H9 (cell line): ENCODE measurements around the gene ALDH1B1. TPM values are rescaled to one million over a fixed set of nuclear protein-coding genes. Genes with fewer than 3 reads are reported as not detected.

Experiments
- DNase-seq: peaks from one replicate; pipeline ENCODE4 v3.0.0-alpha.2; 2017
- H2AFZ ChIP-seq: one replicate; pipeline ENCODE4 v1.6.1; 2013; ENCODE audit warnings: mild to moderate bottlenecking, low read length, control low read depth, moderate library complexity
- H2AK5ac ChIP-seq: 2 replicates; pipeline ENCODE4 v1.6.1; 2013; ENCODE audit warnings: low read length, control low read depth, mixed read lengths; ENCODE audit not compliant: insufficient read length
- H2BK120ac ChIP-seq: one replicate; pipeline ENCODE4 v1.6.1; 2013; ENCODE audit warnings: low read depth, mild to moderate bottlenecking, low read length, control low read depth, inconsistent platforms; ENCODE audit not compliant: poor library complexity, severe bottlenecking
- H2BK12ac ChIP-seq: 2 replicates; pipeline ENCODE4 v1.6.1; 2013; ENCODE audit warnings: low read length, control low read depth, mixed read lengths, low read depth; ENCODE audit not compliant: insufficient read length
- H2BK15ac ChIP-seq: 2 replicates; pipeline ENCODE4 v1.6.1; 2013; ENCODE audit warnings: low read depth, low read length, control low read depth
- H2BK20ac ChIP-seq: one replicate; pipeline ENCODE4 v1.6.1; 2013; ENCODE audit warnings: low read depth, mild to moderate bottlenecking, low read length, control low read depth, inconsistent platforms; ENCODE audit not compliant: poor library complexity, severe bottlenecking
- H2BK5ac ChIP-seq: 2 replicates; pipeline ENCODE4 v1.6.1; 2013; ENCODE audit warnings: low read length, control low read depth, mixed read lengths; ENCODE audit not compliant: insufficient read length
- H3K14ac ChIP-seq: 2 replicates; pipeline ENCODE4 v1.6.1; 2013; ENCODE audit warnings: low read length, control low read depth; ENCODE audit not compliant: insufficient read depth
- H3K18ac ChIP-seq: 2 replicates; pipeline ENCODE4 v1.6.1; 2013; ENCODE audit warnings: low read depth, mild to moderate bottlenecking, mixed read lengths, low read length, control low read depth; ENCODE audit not compliant: insufficient read length
- H3K23ac ChIP-seq: 2 replicates; pipeline ENCODE4 v1.6.1; 2013; ENCODE audit warnings: low read length, control low read depth, mixed read lengths, low read depth; ENCODE audit not compliant: insufficient read length
- H3K23me2 ChIP-seq: 2 replicates; pipeline ENCODE4 v1.6.1; 2013; ENCODE audit warnings: low read depth, mild to moderate bottlenecking, mixed read lengths, low read length, control low read depth; ENCODE audit not compliant: insufficient read length, poor library complexity, severe bottlenecking
- H3K27ac ChIP-seq: 2 replicates; pipeline ENCODE4 v1.5.1; 2013; ENCODE audit warnings: low read length, control low read depth, mixed read lengths, low read depth; ENCODE audit not compliant: insufficient read length
- H3K27me3 ChIP-seq: 2 replicates; pipeline ENCODE4 v1.6.1; 2013; ENCODE audit warnings: low read length, control low read depth, inconsistent platforms; ENCODE audit not compliant: insufficient read depth
- H3K4ac ChIP-seq: 2 replicates; pipeline ENCODE4 v1.6.1; 2013; ENCODE audit warnings: low read depth, mild to moderate bottlenecking, control low read depth, inconsistent platforms, low read length, moderate library complexity
- H3K4me1 ChIP-seq: 2 replicates; pipeline ENCODE4 v1.6.1; 2013; ENCODE audit warnings: low read length, control low read depth, inconsistent platforms; ENCODE audit not compliant: insufficient read depth
- H3K4me2 ChIP-seq: 2 replicates; pipeline ENCODE4 v1.6.1; 2013; ENCODE audit warnings: low read length, control low read depth, mixed read lengths; ENCODE audit not compliant: insufficient read length, insufficient read depth
- H3K56ac ChIP-seq: 2 replicates; pipeline ENCODE4 v1.6.1; 2013; ENCODE audit warnings: low read depth, mild to moderate bottlenecking, mixed read lengths, low read length, control low read depth; ENCODE audit not compliant: insufficient read length
- H3K79me1 ChIP-seq: 2 replicates; pipeline ENCODE4 v1.6.1; 2013; ENCODE audit warnings: low read depth, mild to moderate bottlenecking, moderate library complexity, low read length, control low read depth, inconsistent platforms; ENCODE audit not compliant: insufficient read depth, poor library complexity, severe bottlenecking
- H3K79me2 ChIP-seq: 2 replicates; pipeline ENCODE4 v1.6.1; 2013; ENCODE audit warnings: low read length, control low read depth, inconsistent platforms; ENCODE audit not compliant: insufficient read depth
- H3K9ac ChIP-seq: 2 replicates; pipeline ENCODE4 v1.6.1; 2013; ENCODE audit warnings: low read length, control low read depth, mixed read lengths; ENCODE audit not compliant: insufficient read length; ENCODE audit errors: extremely low read depth
- H3K9me3 ChIP-seq: one replicate; pipeline ENCODE4 v1.6.1; 2013; ENCODE audit warnings: low read depth, low read length, inconsistent platforms; ENCODE audit not compliant: control insufficient read depth
- H3T11ph ChIP-seq: one replicate; pipeline ENCODE4 v1.6.1; 2013; ENCODE audit warnings: mild to moderate bottlenecking, low read length, control low read depth, inconsistent platforms
- H4K20me1 ChIP-seq: one replicate; pipeline ENCODE4 v1.6.1; 2013; ENCODE audit not compliant: control insufficient read depth, insufficient read length, insufficient read depth
- H4K5ac ChIP-seq: 2 replicates; pipeline ENCODE4 v1.6.1; 2013; ENCODE audit warnings: low read depth, mild to moderate bottlenecking, mixed read lengths, low read length, control low read depth; ENCODE audit not compliant: insufficient read length
- H4K8ac ChIP-seq: replicated peaks from 2 replicates; pipeline ENCODE4 v1.6.1; 2013; ENCODE audit warnings: low read length, control low read depth, mixed read lengths, low read depth; ENCODE audit not compliant: insufficient read length
- H4K91ac ChIP-seq: 2 replicates; pipeline ENCODE4 v1.6.1; 2013; ENCODE audit warnings: low read depth, mild to moderate bottlenecking, moderate library complexity, mixed read lengths, low read length, control low read depth; ENCODE audit not compliant: insufficient read length
- H3K27ac Mint-ChIP-seq, 3 experiments: 2 replicates in 2 of 3; 3 replicates in 1 of 3; pipeline ENCODE4 v1.8.0; 2020 to 2021; ENCODE audit warnings: mixed read lengths in 3 of 3, mild to moderate bottlenecking in 1 of 3, moderate library complexity in 1 of 3
- H3K27me3 Mint-ChIP-seq: 2 replicates; pipeline ENCODE4 v1.8.0; 2021; ENCODE audit warnings: low read depth, mild to moderate bottlenecking, moderate library complexity, mixed read lengths
- H3K36me3 Mint-ChIP-seq, 3 experiments: 2 replicates in 2 of 3; 3 replicates in 1 of 3; pipeline ENCODE4 v1.8.0; 2020 to 2021; ENCODE audit warnings: low read depth in 3 of 3, mixed read lengths in 3 of 3; ENCODE audit not compliant: insufficient read depth in 1 of 3
- H3K4me1 Mint-ChIP-seq, 2 experiments: 2 replicates each; pipeline ENCODE4 v1.8.0; 2020; ENCODE audit warnings: mixed read lengths in 2 of 2
- H3K4me3 Mint-ChIP-seq, 2 experiments: 2 replicates in 1 of 2; 3 replicates in 1 of 2; pipeline ENCODE4 v1.8.0; 2020 to 2021; ENCODE audit warnings: mild to moderate bottlenecking in 2 of 2, mixed read lengths in 2 of 2, moderate library complexity in 1 of 2
- H3K9me3 Mint-ChIP-seq, 2 experiments: 2 replicates in 1 of 2; 3 replicates in 1 of 2; pipeline ENCODE4 v1.8.0; 2020; ENCODE audit warnings: mild to moderate bottlenecking in 2 of 2, mixed read lengths in 2 of 2, moderate library complexity in 1 of 2
- WGBS: extraction: QIAGEN DNeasy Blood & Tissue Kit; methylation state at CpG from one replicate; pipeline ENCODE4 v1.1.7; 2013; ENCODE audit warnings: missing lambda C conversion rate, low lambda C conversion rate, mixed read lengths; ENCODE audit not compliant: insufficient read length; ENCODE audit errors: extremely low coverage; 5-methylcytosine and 5-hydroxymethylcytosine counted together
- total RNA-seq: library from RNA; stranded (reverse); gene quantifications from 2 replicates; pipeline ENCODE4 v1.2.1, GENCODE V29; 2021
- TF ChIP-seq, protein P1 (sequence below): fragments of 200-600 bp; sonication (generic); conservative IDR thresholded peaks from 3 replicates; pipeline ENCODE4 v1.8.0; 2021; ENCODE audit warnings: antibody characterized with exemption, mild to moderate bottlenecking

The ALDH1B1 gene
- total RNA-seq, 1 experiment from 2014 or later = 49.6 TPM

- H3K23ac ChIP-seq = no peak overlapping the region
- no peak overlapping the region for H2AK5ac ChIP-seq
- H3K9ac ChIP-seq = no peak overlapping the region
- peaks cover 5 to 13% (median 11%) of the 10 kb centered on the region in 3 experiments; a peak in 6 of 7 replicates for H3K36me3 Mint-ChIP-seq
- H3K27me3 ChIP-seq = peaks cover 2% of the 10 kb centered on the region; the same call in 1 of the 2 replicates
- H3K9me3 ChIP-seq = no peaks in the 10 kb centered on the region
- H2AFZ ChIP-seq = no peak overlapping the region
- no peak overlapping the region for H3K14ac ChIP-seq
- H3K9me3 Mint-ChIP-seq = peaks cover 17 to 19% of the 10 kb centered on the region in 2 experiments
- H2BK12ac ChIP-seq = no peak overlapping the region
- H3K79me2 ChIP-seq = no peaks in the 10 kb centered on the region
- H2BK5ac ChIP-seq = no peak overlapping the region
- H3K27me3 Mint-ChIP-seq = peaks cover 78% of the 10 kb centered on the region
- no peak overlapping the region for H4K91ac ChIP-seq
- no peak overlapping the region for H3K4ac ChIP-seq
- no peak overlapping the region for H2BK20ac ChIP-seq
- H3K27ac Mint-ChIP-seq = no peak overlapping the region
- peaks cover 3% of the 10 kb centered on the region; the same call in 1 of the 2 replicates for H3K4me1 ChIP-seq
- no peak overlapping the region for H2BK15ac ChIP-seq
- H3K4me2 ChIP-seq = no peak overlapping the region
- no peak overlapping the region for H3T11ph ChIP-seq
- H4K20me1 ChIP-seq = no peaks in the 10 kb centered on the region
- no CpG with 5 or more reads among the region's 1 CpG for WGBS
- DNase-seq = no peak
- TF ChIP-seq, protein P1, sequence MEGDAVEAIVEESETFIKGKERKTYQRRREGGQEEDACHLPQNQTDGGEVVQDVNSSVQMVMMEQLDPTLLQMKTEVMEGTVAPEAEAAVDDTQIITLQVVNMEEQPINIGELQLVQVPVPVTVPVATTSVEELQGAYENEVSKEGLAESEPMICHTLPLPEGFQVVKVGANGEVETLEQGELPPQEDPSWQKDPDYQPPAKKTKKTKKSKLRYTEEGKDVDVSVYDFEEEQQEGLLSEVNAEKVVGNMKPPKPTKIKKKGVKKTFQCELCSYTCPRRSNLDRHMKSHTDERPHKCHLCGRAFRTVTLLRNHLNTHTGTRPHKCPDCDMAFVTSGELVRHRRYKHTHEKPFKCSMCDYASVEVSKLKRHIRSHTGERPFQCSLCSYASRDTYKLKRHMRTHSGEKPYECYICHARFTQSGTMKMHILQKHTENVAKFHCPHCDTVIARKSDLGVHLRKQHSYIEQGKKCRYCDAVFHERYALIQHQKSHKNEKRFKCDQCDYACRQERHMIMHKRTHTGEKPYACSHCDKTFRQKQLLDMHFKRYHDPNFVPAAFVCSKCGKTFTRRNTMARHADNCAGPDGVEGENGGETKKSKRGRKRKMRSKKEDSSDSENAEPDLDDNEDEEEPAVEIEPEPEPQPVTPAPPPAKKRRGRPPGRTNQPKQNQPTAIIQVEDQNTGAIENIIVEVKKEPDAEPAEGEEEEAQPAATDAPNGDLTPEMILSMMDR = no peak
- no peak overlapping the region for H3K27ac ChIP-seq
- no peak overlapping the region for H3K18ac ChIP-seq
- H3K23me2 ChIP-seq = no peaks in the 10 kb centered on the region
- H3K4me3 Mint-ChIP-seq = no peak overlapping the region
- no peaks in the 10 kb centered on the region for H3K79me1 ChIP-seq
- no peak overlapping the region for H2BK120ac ChIP-seq
- H3K56ac ChIP-seq = no peak overlapping the region
- no peak overlapping the region for H4K5ac ChIP-seq
- peaks cover 10 to 11% of the 10 kb centered on the region in 2 experiments for H3K4me1 Mint-ChIP-seq
- H4K8ac ChIP-seq = no peak overlapping the region
Measured at GRCh38 chr9:38387066-38387465, 5.4 kb upstream of the ALDH1B1 start.
